GM23248 (cell line): ENCODE measurements around the gene EML1.

Experiments
- EZH2 ChIP-seq: fragments of 200-600 bp; sonication (generic); IDR thresholded peaks from 2 replicates; pipeline ENCODE4 v1.6.1; 2018; ENCODE audit warnings: antibody characterized with exemption, mild to moderate bottlenecking; ENCODE audit not compliant: insufficient read depth, poor library complexity, severe bottlenecking
- EZH2phosphoT487 ChIP-seq: fragments of 200-600 bp; sonication (generic); IDR thresholded peaks from 2 replicates; pipeline ENCODE4 v1.6.1; 2018; ENCODE audit warnings: antibody characterized with exemption, moderate library complexity, mild to moderate bottlenecking, low read depth; ENCODE audit not compliant: insufficient read depth

- no peak for TF ChIP-seq EZH2
- no peak for TF ChIP-seq EZH2phosphoT487
These were observed 31.6 kb downstream of the EML1 start for GRCh38 chr14:99824776-99825175.
